Measurements from ENCODE around the gene TSC22D2.
"Not testable (repeated sequence)": the region's sequence is repeated elsewhere in the genome, so short reads cannot be mapped to it uniquely, and the experiment has no call there.

Gene TSC22D2

GRCh38 chr3:150495149-150495548 is 87.1 kb downstream of the TSC22D2 start:
- no peak for DNase-seq

- peak; percentile 69 for DNase-seq
Measured at GRCh38 chr3:150495563-150496168, 87.6 kb downstream of the TSC22D2 start.

- no peak for DNase-seq
Measured at GRCh38 chr3:150497956-150498355, 89.9 kb downstream of the TSC22D2 start.

- not testable (repeated sequence) for DNase-seq
Measured at GRCh38 chr3:150500960-150501359, 92.9 kb downstream of the TSC22D2 start.

- no peak for DNase-seq
Measured at GRCh38 chr3:150503402-150504099, 95.5 kb downstream of the TSC22D2 start.

GRCh38 chr3:150504483-150504882 is 96.4 kb downstream of the TSC22D2 start:
- DNase-seq: no peak

GRCh38 chr3:150508401-150508800 is 100.3 kb downstream of the TSC22D2 start:
- DNase-seq: no peak

- DNase-seq: no peak
Measured at GRCh38 chr3:150509780-150510179, 101.7 kb downstream of the TSC22D2 start.

GRCh38 chr3:150511122-150511821 is 103.2 kb downstream of the TSC22D2 start:
- no peak for DNase-seq

GRCh38 chr3:150515210-150515609 is 107.1 kb downstream of the TSC22D2 start:
- DNase-seq: no peak

All from NCI-H774 (cell line).